GM21786 (cell line): ENCODE data around the gene ASPDH.
"Not testable (repeated sequence)": the region's sequence is repeated elsewhere in the genome, so short reads cannot be mapped to it uniquely, and the experiment has no call there.

Source experiments
- ATAC-seq: cut with Tn5 transposase; IDR thresholded peaks from one replicate; pipeline ENCODE4 v1.9.1; 2021; ENCODE audit not compliant: unreplicated experiment

The ASPDH gene

DNA sequence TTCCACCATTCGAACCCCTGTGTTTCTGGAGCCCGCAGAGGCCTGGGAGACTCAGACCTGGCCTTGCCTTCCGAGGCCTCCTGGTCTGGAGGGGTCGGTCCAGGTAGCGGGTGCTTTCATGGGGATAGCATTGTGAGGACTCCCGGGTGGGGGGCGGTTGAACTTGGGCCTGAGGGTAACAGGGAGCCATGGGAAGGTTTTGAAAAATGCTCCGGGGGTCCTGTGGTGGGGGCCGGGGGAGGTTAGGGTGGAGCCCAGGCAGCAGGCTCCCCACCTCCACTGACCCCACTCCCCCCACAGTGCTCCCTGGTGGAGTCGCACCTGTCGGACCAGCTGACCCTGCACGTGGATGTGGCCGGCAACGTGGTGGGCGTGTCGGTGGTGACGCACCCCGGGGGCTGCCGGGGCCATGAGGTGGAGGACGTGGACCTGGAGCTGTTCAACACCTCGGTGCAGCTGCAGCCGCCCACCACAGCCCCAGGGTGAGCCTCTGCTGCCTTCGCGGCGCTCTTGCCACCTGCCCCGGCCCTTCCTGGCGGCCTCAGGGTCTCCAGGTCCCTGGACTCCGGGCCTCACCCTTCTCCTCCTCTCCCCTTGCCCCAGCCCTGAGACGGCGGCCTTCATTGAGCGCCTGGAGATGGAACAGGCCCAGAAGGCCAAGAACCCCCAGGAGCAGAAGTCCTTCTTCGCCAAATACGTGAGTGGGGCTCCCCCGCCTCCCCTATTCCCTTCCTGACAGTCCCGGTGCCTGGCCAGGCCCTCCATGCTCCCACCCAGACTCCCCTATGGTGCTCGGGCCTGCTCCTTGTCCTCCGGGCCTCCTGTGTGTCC, 33.2 kb downstream of the ASPDH start:
- no peak for ATAC-seq

GRCh38 chr19:50479761-50480251, 33.9 kb downstream of the ASPDH start:
- ATAC-seq, result no peak

DNA sequence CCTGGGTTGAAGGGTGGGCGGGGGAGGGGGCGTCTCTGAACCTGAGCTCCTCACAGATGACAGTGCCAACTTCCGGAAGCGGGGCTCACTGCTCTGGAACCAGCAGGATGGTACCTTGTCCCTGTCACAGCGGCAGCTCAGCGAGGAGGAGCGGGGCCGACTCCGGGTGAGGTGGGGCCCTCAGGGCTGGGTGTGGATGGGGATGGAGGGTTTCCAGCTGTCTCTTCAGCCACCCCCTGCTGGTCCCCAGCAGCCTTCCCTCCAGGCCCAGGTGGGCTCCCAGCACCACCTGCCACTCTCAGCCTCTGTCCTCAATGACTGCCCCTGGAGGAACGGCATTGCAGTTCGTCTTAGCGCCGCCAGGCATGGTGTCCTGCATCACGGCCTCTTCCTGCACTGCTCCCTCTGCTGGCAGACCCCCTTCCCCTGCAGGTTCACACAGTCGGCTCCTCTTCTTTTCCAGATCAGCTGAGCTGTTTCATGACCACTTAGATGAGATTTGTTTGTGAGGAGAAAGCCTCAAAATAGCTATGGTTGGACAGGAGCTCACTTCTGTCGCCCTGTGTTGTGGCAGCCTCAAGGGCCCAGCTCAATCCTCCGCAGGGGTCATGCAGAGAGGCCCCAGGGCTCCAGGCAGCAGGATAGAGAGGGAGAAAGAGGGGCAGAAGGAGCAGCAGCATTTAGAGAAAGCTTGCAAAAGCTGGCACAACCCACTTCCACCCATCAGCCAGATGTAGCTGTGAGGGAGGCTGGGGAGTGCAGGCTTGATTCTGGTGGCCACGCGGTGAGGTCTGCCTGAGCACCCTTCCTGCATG, 34.6 kb downstream of the ASPDH start:
- ATAC-seq, result no peak

DNA sequence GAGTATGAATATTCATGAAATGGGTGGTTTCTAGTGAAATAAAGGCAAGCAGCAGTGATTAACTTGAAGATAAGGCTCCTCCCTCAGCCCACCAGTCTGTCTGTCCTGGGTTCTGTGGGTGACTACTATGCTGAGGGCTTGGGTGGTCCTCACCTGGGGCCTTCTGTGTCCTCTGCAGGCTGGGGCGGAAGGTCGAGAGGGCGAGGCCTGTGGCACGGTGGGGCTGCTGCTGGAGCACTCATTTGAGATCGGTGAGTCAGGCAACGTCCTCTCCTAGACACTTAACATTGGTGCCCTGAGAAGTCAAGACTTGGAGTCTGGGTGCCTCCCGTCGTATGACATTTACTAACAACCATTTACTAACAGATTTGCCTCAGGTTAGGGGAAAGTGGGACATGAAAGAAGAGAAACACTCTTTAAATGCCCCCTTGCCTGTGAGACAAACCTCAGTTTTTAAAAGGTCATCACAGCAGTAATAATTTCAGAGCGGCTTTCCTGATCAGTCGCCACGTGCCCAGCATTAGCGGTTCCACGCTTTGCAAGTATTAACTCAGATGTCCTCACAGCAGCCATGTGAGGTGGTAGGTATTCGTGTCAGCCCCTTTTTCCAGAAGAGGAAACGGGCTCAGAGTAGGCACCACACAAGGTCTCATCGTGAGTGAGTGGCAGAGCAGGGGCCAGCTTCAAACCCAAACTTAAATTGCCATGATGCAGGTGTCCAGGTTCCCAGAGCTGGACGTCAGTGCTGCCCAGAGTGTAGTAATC, 35.8 kb downstream of the ASPDH start:
- no peak for ATAC-seq

- no peak for ATAC-seq
Measured at GRCh38 chr19:50476907-50477238, 36.8 kb downstream of the ASPDH start.

DNA sequence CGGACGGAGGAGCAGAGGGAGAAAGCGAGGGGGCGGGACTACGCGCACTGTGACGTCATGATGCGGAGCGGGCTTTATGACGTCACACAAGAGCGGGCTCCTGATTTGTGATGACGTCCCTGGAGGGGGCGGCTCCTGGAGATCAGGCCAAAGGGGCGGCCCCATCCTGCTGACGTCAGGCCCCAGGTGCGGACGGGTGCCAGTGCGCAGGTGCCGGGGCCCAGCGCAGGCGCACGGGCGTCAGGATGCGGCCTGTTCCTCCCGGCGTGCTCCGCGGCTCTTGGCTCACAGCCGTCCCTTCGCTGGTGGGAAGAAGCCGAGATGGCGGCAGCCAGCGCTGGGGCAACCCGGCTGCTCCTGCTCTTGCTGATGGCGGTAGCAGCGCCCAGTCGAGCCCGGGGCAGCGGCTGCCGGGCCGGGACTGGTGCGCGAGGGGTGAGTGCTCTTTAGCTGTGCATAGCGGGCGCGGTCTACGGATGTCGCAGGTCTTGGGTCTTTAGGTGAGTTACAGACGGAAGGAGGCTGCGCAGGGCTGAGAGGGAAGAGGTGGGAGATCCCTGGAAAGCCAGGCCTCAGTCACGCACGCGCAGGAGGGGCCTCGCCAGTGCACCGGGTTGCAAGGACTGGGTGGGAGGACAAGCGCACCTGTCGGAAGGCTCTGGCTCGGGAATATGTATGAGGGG, 37.3 kb downstream of the ASPDH start, which contains the start of the genes EMC10 and GARIN5A:
EMC10 (plus strand) TSS at position 284 of the 683 bp plus-strand sequence; CDS start at position 322, 38 bp downstream.
GARIN5A (minus strand) TSS at position 625 of the 683 bp plus-strand sequence; CDS start at position 165, 460 bp downstream.
- ATAC-seq, result peak; percentile 84

GRCh38 chr19:50475736-50476223, 37.9 kb downstream of the ASPDH start:
- no peak for ATAC-seq

DNA sequence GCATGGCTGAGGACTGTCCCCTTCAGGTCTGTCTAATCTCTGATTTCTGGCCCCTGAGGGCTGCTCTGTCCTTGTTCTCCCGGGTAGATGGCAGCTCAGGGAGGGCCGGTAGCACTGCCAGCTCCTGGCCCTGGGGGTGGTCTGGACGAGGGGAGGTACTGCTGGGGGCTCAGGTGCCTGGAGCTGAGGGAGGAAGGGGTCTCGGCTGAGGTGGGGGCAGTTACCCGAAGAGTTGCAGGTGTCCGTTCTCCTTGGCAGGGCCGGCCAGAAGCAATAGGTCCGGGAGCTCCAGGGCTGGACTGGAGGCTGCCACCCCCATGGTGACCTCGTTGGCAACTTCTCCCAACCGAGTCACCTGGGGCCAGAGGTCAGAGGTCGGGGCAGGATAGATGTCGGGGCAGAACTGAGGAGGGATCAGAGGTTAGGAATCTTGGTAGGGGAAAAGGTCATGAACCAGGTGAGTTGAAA, 38.6 kb downstream of the ASPDH start:
- no peak for ATAC-seq

- ATAC-seq, result not testable (repeated sequence)
Measured at GRCh38 chr19:50473336-50473735, 40.4 kb downstream of the ASPDH start.

- no peak for ATAC-seq
Measured at GRCh38 chr19:50468818-50469217, 44.9 kb downstream of the ASPDH start.

DNA sequence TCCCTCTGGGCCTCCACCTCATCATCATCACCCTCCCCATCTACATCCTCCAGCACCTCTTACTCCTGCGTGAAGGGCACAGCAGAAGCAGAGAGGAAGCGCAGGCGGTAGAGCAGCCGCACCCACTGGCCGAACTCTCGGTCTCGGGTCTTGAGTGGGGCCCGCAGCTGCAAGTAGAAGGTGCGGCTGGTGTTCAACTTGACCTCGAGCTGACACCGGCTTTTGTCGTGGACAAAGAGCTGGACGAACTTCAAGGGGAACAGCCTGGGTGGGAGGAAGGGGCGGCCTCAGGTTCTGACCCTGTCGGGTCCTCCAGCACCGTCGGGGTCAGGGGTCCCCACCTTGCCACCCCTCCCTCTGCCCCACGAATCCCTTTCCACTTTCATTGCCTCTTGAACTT, 46.1 kb downstream of the ASPDH start:
- ATAC-seq, result no peak

DNA sequence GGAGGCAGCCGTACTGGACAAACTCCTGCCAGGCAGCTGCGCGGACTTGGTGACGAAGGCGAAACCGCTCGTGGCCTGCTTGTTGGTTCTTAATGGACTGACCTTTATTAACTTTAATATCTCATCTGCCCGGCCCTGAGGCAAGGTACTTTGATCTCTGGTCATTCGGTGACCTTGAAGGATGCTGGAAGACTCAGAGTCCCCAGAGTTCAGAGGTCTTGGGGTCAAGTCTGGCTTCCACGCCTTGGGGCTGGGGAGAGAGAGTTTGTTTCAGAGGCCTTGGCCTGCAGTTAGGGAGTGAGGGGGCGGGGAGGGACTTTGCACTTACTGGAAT, 47.0 kb downstream of the ASPDH start:
- ATAC-seq, result no peak

DNA sequence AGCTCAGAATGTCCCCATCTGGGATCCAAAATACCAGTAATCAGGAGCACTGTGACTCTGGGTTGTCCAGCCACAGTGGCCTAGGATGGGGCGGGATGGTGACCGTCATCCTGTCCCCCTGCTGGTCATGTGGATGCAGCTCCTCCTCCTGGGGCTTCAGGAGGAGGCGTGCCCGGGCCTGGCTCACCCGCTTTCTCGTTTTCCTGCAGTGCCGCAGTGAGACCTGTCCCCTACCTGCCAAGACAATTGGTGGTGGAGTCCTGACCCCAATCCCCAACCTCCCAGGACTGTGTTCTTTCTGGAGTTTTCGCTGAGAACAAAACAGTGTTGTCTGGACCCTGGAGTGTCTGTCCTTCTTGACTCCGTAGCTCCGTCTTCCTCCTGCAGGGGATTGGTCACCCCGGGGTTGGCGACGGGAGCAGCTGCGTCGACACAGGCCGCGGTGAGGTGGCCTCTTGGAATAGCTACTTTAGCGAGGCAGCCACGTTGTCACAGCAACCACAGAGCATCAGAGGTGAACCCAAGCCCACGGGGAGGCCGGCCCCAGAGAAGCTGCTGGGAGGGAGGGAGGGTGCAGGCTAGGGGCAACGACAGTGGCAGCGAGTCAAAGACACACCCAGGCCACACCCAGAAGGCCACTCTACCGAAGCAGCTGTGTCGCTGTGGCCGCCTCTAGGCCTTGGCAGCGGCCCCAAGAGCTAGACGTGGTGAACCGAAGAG, 47.6 kb downstream of the ASPDH start:
- no peak for ATAC-seq

DNA sequence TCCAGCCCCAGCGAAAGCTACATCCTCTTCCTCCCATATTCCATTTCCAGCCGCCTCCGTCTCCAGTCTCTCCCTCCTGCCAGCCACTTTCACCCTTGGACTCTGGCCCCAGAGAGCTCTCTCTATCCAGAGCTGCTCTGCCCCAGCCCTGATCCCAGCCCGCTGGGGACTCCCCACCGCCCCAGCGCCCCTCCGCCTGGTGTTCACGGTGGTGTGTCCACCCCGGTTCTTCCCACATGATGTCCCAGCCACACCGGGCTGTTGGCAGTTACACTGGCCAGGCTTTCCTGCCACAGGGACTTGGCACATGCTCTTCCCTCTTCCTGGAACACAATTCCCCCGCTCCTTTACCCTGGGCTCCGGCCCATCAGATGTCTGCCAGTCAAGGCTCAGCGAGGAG, 48.7 kb downstream of the ASPDH start:
- ATAC-seq, result no peak

GRCh38 chr19:50464348-50464747, 49.4 kb downstream of the ASPDH start:
- no peak for ATAC-seq

DNA sequence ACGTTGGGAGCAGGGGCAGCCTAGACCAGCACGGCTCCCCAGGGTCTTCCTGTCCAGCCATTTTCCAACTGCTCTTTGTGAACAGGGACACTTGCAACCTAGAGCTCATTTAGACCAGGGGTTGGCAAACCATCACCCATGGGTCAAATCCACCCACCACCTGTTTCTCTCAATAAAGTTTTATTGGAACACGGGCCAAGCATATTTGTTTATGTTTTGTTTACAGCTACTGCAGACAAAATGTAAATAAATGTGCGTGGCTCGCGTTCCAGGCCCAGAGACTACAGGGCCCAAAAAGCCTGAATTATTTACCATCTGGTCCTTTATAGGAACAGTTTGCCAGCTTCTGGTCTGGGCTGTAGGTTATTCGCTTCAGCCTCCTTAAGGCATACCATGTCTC, 50.7 kb downstream of the ASPDH start:
- ATAC-seq, result no peak
